ENCODE measurements around the gene KRT84.

The KRT84 gene

GRCh38 chr12:52383331-52383730, 2.1 kb downstream of the KRT84 start:
- no peak for DNase-seq (ENCODE audit: low read depth)

- no peak for DNase-seq (ENCODE audit: low read depth)
Observed at GRCh38 chr12:52382854-52383253, 2.6 kb downstream of the KRT84 start.

- DNase-seq (ENCODE audit: low read depth), result no peak
Observed at GRCh38 chr12:52381206-52381605, 4.2 kb downstream of the KRT84 start.

- no peak for DNase-seq (ENCODE audit: low read depth)
Observed at GRCh38 chr12:52380271-52380694, 5.2 kb downstream of the KRT84 start.

DNA sequence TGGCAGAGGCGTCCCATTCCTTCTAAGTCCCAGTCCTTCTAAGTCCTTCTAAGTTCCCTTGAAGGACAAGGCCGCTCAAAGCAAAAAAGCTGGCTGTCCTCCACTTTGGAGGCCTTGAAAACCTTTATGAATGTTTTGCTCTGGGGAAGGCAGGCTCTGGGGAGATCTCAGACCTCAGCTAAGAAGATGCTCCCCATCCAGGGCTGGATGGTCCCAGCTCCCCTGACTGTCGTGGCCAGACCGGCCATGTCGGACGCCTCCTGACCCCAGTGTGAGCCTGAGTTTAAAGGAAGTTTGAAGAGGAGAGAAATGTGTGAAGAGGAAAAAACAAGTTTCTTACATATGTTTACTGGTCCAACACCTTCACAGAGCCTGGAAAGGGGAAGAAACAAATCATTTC, 5.9 kb downstream of the KRT84 start:
- DNase-seq (ENCODE audit: low read depth), result no peak

- no peak for DNase-seq (ENCODE audit: low read depth)
Observed at GRCh38 chr12:52378091-52378490, 7.4 kb downstream of the KRT84 start.

- no peak for DNase-seq (ENCODE audit: low read depth)
Observed at GRCh38 chr12:52377266-52377665, 8.2 kb downstream of the KRT84 start.

GRCh38 chr12:52372216-52373154, 13.0 kb downstream of the KRT84 start:
- DNase-seq (ENCODE audit: low read depth), result peak; percentile 73

DNA sequence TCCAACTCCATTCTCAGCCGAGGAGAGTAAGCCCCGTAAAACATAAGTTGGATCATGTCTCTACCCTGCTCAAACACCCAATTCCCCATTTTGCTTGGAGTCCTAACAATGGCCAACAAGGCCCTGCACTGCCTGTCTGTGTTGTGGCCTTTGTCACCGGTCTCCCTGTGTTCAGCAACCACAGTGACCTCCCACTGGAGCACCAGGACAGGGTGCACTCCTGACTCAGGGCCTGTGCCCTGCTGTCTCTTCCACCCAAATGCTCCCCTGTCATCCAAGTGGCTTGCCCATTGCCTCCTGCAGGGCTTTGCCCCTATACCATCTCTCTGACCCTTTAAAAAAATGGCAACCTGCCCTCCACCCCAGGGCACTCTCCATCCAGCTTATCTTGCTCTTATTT, 13.7 kb downstream of the KRT84 start:
- no peak for DNase-seq (ENCODE audit: low read depth)

- DNase-seq (ENCODE audit: low read depth), result peak; percentile 50
Observed at GRCh38 chr12:52370926-52371608, 14.4 kb downstream of the KRT84 start.

- DNase-seq (ENCODE audit: low read depth), result no peak
Observed at GRCh38 chr12:52369809-52370208, 15.6 kb downstream of the KRT84 start.

DNA sequence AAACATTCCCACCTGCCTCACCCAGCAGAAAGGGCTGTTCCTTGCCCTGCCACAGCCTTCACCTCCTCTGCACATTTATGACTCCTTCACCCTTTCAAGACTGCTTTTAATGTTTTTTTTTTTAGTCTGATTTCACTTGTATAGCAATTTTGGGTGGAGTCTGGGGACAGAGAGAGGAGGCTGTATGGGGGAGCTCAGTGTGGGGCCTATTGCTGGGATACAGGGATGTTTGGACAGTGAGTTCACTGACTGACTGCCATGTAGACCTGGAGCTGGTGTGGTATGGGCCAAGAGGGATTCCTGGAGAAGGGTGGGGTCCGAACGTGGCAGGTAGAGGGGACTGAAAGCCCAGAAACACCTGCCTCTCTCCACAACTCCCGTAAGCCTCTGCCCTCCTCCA, 16.2 kb downstream of the KRT84 start:
- no peak for DNase-seq (ENCODE audit: low read depth)

- no peak for DNase-seq (ENCODE audit: low read depth)
Observed at GRCh38 chr12:52368508-52368907, 16.9 kb downstream of the KRT84 start.

GRCh38 chr12:52367876-52368275, 17.6 kb downstream of the KRT84 start:
- no peak for DNase-seq (ENCODE audit: low read depth)

GRCh38 chr12:52366738-52367485, 18.5 kb downstream of the KRT84 start, which contains the start of gene KRT85:
Gene KRT85, minus strand, starts transcription at chr12:52367481. Its CDS starts 76 bp downstream, at chr12:52367405.
- DNase-seq (ENCODE audit: low read depth), result no peak

DNA sequence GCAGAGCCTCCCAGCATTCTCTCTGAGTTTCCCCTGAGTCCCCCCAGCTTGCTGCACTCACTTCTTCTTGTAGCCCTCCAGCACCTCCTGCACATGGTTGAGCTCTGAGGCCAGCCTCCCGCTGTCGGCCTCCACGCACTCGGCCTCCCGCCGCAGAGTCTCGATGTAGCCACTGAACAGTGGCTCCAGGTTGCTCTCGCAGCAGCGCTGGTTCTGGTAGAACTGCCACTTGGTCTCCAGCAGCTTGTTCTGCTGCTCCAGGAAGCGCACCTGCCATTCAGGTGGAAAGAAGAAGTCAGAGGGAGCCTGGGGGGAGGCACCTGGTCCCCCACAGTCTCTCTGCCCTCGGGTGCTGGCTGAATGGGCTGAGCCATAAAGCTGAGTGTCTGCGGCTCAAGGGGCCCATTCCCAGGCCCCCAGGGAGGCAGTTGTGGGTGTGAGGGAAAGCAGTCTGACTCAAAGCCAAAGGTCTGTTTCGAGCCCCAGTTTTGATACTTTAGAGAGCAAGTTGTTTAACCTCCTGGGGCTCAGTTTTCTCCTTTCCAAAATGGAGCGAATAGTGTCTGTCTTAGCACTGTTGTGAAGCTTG, 20.5 kb downstream of the KRT84 start:
- DNase-seq (ENCODE audit: low read depth), result no peak

DNA sequence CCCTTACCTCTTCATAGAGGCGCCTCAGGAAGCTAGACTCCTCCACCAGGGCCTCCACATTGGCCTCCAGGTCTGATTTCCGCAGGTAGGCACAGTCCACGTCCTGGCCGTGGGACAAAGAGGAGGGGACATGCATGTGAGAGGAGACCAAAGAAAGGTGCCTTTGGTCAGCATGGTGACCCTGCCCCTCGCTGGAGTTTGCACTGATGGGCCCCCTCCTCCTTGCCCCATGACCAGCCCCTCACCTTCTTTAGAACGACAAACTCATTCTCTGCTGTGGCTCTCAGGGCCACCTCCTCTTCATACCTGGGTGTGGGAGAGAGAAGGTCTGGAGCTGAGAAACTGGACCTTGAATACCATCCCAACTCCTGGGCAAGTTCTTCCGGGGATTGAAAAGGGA, 21.4 kb downstream of the KRT84 start:
- DNase-seq (ENCODE audit: low read depth), result no peak

GRCh38 chr12:52363111-52363679, 22.3 kb downstream of the KRT84 start:
- DNase-seq (ENCODE audit: low read depth), result no peak

DNA sequence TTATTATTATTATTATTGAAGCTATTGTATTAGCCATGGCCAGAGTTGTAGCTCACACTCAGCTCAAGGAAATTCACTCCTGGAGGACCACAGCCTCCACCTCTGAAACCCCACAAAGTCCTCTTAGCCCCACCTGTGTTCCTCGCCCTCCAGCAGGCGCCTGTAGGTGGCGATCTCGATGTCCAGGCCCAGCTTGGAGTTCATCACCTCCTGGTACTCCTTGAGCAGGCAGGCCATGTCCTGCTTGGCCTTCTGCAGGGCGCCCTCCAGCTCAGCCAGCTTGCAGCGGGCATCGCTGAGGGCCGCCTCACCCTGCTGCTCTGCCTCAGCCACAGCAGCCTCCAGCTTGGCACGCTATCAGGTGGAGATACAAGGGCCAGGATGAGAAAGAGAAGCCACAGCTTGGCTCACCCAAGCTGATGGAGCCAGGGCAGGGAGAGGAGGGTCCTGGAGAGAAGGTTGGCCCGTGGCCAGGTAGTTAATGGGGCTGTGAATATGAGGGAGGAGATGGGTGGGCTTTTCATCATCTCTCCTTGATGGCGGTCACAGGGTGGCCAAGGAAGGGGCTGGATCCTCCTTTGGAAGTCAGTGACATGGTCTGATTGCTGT, 23.2 kb downstream of the KRT84 start:
- DNase-seq (ENCODE audit: low read depth), result no peak

- DNase-seq (ENCODE audit: low read depth), result no peak
Observed at GRCh38 chr12:52361553-52361952, 23.9 kb downstream of the KRT84 start.

DNA sequence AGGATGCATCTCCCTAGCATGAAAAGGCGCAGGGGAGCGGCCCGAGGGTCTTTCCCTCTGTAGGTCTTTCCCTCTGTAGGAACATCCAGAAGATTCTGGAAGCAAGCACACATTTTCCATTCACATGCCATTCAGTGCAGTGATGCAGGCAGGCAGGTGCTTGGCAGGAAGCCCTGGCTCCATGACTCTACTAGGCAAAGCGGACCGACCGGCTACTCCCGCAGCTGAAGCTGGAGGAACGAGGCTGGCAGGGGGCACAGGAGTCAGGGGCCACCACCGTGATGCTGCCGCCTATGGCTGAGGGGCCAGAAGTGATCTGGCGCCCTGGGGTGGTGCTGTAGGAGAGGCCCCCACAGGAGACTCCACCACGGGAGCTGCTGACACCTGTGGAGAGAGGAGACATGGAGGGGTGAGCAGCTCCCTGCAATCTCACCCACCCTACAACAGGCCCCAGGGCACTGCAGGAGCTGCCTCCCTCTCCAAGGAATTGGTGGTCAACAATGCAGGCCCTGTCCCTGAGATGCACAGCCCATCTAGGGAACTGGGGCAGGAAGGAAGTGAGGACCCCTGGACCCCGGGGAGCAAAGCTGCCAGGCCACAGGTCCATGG, 24.7 kb downstream of the KRT84 start:
- DNase-seq (ENCODE audit: low read depth), result no peak
